ENCODE data around the gene ABCC6.
"Not testable (repeated sequence)": the region's sequence is repeated elsewhere in the genome, so short reads cannot be mapped to it uniquely, and the experiment has no call there.

Gene ABCC6

GRCh38 chr16:16161319-16161718 is 62.0 kb downstream of the ABCC6 start:
- no peak for DNase-seq (ENCODE audit: low read depth)

- no peak for DNase-seq (ENCODE audit: low read depth)
These were observed 63.6 kb downstream of the ABCC6 start for GRCh38 chr16:16159662-16160061.

GRCh38 chr16:16158741-16159374 is 64.4 kb downstream of the ABCC6 start:
- peak; percentile 4 for DNase-seq (ENCODE audit: low read depth)

GRCh38 chr16:16158082-16158658 is 65.1 kb downstream of the ABCC6 start:
- DNase-seq (ENCODE audit: low read depth) = no peak

GRCh38 chr16:16157166-16157565 is 66.1 kb downstream of the ABCC6 start:
- no peak for DNase-seq (ENCODE audit: low read depth)

GRCh38 chr16:16155234-16155633 is 68.1 kb downstream of the ABCC6 start:
- DNase-seq (ENCODE audit: low read depth) = no peak

- no peak for DNase-seq (ENCODE audit: low read depth)
These were observed 68.9 kb downstream of the ABCC6 start for GRCh38 chr16:16154281-16154951.

- not testable (repeated sequence) for DNase-seq (ENCODE audit: low read depth)
These were observed 70.3 kb downstream of the ABCC6 start for GRCh38 chr16:16153000-16153399.

GRCh38 chr16:16151315-16151714 is 72.0 kb downstream of the ABCC6 start:
- no peak for DNase-seq (ENCODE audit: low read depth)

- no peak for DNase-seq (ENCODE audit: low read depth)
These were observed 72.5 kb downstream of the ABCC6 start for GRCh38 chr16:16150878-16151152.

- no peak for DNase-seq (ENCODE audit: low read depth)
These were observed 73.0 kb downstream of the ABCC6 start for GRCh38 chr16:16150117-16150877.

- no peak for DNase-seq (ENCODE audit: low read depth)
These were observed 73.6 kb downstream of the ABCC6 start for GRCh38 chr16:16149710-16150116.

- no peak for DNase-seq (ENCODE audit: low read depth)
These were observed 74.5 kb downstream of the ABCC6 start for GRCh38 chr16:16148755-16149154.

- not testable (repeated sequence) for DNase-seq (ENCODE audit: low read depth)
These were observed 75.2 kb downstream of the ABCC6 start for GRCh38 chr16:16148000-16148599.

- DNase-seq (ENCODE audit: low read depth) = no peak
These were observed 75.8 kb downstream of the ABCC6 start for GRCh38 chr16:16147316-16147999.

- DNase-seq (ENCODE audit: low read depth) = no peak
These were observed 76.6 kb downstream of the ABCC6 start for GRCh38 chr16:16146380-16147315.

- no peak for DNase-seq (ENCODE audit: low read depth)
These were observed 78.0 kb downstream of the ABCC6 start for GRCh38 chr16:16145286-16145685.

GRCh38 chr16:16144416-16144815 is 78.9 kb downstream of the ABCC6 start:
- DNase-seq (ENCODE audit: low read depth) = no peak

GRCh38 chr16:16143931-16144330 is 79.4 kb downstream of the ABCC6 start:
- no peak for DNase-seq (ENCODE audit: low read depth)

GRCh38 chr16:16143038-16143763 is 80.1 kb downstream of the ABCC6 start:
- no peak for DNase-seq (ENCODE audit: low read depth)
